ENCODE measurements around the gene DDR1. TPM values are rescaled to one million over a fixed set of nuclear protein-coding genes. Genes with fewer than 3 reads are reported as not detected.

Gene DDR1
- total RNA-seq, 1 experiment from 2014 or later: 230 TPM

DNA sequence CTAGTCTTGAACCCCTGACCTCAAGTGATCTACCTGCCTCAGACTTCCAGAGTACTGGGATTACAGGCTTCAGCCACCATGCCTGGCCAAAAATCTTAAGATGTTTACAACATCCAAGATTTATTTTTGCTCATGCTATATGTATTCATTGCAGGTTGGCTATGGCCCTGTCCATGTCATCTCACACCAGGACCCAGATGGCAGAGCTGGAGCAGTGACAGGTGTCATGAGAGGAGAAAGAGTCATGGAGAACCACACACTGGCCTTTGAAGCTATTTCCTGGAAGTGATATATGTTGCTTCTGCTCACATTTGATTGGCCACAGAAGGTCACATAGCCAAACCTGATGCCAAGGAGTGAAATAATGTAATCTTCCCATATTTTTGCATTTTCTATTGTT, 13.8 kb upstream of the DDR1 start (continued):
- TF ChIP-seq ATF2 (CRISPR knock-in tag; IDR thresholded peaks at IDR 0.05; ENCODE audit: borderline replicate concordance, low read depth): no peak
- TF ChIP-seq, protein P1, sequence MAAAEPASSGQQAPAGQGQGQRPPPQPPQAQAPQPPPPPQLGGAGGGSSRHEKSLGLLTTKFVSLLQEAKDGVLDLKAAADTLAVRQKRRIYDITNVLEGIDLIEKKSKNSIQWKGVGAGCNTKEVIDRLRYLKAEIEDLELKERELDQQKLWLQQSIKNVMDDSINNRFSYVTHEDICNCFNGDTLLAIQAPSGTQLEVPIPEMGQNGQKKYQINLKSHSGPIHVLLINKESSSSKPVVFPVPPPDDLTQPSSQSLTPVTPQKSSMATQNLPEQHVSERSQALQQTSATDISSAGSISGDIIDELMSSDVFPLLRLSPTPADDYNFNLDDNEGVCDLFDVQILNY (CRISPR knock-in tag; IDR thresholded peaks at IDR 0.05): no peak
- no peak for TF ChIP-seq SOX15 (CRISPR knock-in tag; IDR thresholded peaks at IDR 0.05)
- TF ChIP-seq, protein P2, sequence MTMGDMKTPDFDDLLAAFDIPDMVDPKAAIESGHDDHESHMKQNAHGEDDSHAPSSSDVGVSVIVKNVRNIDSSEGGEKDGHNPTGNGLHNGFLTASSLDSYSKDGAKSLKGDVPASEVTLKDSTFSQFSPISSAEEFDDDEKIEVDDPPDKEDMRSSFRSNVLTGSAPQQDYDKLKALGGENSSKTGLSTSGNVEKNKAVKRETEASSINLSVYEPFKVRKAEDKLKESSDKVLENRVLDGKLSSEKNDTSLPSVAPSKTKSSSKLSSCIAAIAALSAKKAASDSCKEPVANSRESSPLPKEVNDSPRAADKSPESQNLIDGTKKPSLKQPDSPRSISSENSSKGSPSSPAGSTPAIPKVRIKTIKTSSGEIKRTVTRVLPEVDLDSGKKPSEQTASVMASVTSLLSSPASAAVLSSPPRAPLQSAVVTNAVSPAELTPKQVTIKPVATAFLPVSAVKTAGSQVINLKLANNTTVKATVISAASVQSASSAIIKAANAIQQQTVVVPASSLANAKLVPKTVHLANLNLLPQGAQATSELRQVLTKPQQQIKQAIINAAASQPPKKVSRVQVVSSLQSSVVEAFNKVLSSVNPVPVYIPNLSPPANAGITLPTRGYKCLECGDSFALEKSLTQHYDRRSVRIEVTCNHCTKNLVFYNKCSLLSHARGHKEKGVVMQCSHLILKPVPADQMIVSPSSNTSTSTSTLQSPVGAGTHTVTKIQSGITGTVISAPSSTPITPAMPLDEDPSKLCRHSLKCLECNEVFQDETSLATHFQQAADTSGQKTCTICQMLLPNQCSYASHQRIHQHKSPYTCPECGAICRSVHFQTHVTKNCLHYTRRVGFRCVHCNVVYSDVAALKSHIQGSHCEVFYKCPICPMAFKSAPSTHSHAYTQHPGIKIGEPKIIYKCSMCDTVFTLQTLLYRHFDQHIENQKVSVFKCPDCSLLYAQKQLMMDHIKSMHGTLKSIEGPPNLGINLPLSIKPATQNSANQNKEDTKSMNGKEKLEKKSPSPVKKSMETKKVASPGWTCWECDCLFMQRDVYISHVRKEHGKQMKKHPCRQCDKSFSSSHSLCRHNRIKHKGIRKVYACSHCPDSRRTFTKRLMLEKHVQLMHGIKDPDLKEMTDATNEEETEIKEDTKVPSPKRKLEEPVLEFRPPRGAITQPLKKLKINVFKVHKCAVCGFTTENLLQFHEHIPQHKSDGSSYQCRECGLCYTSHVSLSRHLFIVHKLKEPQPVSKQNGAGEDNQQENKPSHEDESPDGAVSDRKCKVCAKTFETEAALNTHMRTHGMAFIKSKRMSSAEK (CRISPR knock-in tag; IDR thresholded peaks at IDR 0.05; ENCODE audit: borderline replicate concordance): no peak
- TF ChIP-seq, protein P3, sequence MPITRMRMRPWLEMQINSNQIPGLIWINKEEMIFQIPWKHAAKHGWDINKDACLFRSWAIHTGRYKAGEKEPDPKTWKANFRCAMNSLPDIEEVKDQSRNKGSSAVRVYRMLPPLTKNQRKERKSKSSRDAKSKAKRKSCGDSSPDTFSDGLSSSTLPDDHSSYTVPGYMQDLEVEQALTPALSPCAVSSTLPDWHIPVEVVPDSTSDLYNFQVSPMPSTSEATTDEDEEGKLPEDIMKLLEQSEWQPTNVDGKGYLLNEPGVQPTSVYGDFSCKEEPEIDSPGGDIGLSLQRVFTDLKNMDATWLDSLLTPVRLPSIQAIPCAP (CRISPR knock-in tag; IDR thresholded peaks at IDR 0.05): no peak
- no peak for TF ChIP-seq ETV6 (CRISPR knock-in tag; IDR thresholded peaks at IDR 0.05)
- no peak for TF ChIP-seq ESRRA (CRISPR knock-in tag; IDR thresholded peaks at IDR 0.05; ENCODE audit: borderline replicate concordance)
- TF ChIP-seq, protein P4, sequence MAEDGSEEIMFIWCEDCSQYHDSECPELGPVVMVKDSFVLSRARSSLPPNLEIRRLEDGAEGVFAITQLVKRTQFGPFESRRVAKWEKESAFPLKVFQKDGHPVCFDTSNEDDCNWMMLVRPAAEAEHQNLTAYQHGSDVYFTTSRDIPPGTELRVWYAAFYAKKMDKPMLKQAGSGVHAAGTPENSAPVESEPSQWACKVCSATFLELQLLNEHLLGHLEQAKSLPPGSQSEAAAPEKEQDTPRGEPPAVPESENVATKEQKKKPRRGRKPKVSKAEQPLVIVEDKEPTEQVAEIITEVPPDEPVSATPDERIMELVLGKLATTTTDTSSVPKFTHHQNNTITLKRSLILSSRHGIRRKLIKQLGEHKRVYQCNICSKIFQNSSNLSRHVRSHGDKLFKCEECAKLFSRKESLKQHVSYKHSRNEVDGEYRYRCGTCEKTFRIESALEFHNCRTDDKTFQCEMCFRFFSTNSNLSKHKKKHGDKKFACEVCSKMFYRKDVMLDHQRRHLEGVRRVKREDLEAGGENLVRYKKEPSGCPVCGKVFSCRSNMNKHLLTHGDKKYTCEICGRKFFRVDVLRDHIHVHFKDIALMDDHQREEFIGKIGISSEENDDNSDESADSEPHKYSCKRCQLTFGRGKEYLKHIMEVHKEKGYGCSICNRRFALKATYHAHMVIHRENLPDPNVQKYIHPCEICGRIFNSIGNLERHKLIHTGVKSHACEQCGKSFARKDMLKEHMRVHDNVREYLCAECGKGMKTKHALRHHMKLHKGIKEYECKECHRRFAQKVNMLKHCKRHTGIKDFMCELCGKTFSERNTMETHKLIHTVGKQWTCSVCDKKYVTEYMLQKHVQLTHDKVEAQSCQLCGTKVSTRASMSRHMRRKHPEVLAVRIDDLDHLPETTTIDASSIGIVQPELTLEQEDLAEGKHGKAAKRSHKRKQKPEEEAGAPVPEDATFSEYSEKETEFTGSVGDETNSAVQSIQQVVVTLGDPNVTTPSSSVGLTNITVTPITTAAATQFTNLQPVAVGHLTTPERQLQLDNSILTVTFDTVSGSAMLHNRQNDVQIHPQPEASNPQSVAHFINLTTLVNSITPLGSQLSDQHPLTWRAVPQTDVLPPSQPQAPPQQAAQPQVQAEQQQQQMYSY (CRISPR knock-in tag; IDR thresholded peaks at IDR 0.05): no peak
- no peak for TF ChIP-seq CREM (CRISPR knock-in tag; IDR thresholded peaks at IDR 0.05)

DNA sequence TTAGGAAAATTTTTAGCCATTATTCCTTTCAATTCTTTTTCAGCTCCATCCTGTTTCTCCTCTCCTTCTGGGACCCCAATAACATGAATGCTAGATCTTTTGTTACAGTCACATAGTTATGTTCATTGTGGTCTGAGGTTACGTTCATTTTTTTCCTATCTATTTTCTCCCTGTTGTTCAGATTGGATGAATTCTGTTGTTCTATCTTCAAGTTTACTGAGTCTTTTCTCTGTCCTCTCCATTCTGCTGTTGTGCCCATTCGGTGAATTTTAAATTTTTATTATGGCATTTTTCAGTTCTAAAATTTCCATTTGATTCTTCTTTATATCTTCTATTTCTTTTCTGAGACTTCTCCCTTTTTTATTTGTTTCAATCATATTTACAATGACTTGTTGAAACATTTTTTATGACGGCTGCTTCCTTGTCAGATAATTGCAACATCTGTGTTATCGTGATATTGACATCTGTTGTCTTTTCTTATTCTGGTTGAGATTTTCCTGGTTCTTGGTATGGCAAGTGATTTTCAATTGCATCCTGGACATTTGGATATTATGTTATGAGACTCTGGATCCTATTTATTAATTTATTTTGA, 12.6 kb upstream of the DDR1 start:
- H3K36me3 Mint-ChIP-seq: peaks cover 62% of the 10 kb centered on the region
- H3K4me3 Mint-ChIP-seq: no peak overlapping the region
- H3K9me3 Mint-ChIP-seq: peaks cover 67% of the 10 kb centered on the region
- no peak overlapping the region for H3K27ac Mint-ChIP-seq
- POLR2A ChIA-PET: no interaction called here
- CTCF ChIA-PET: interaction anchor here (1.5 kb wide), 1 partner anchor 43 kb away, joined by 3 read pairs; no protein-coding TSS in a partner anchor
- peaks cover 15% of the 10 kb centered on the region for H3K4me1 Mint-ChIP-seq
- DNase-seq (ENCODE audit: low spot score) (no peak), ATAC-seq (no peak)
- H3K27me3 Mint-ChIP-seq (ENCODE audit: low read depth): peaks cover 23% of the 10 kb centered on the region
- no peak for TF ChIP-seq ZNF219 (CRISPR knock-in tag; IDR thresholded peaks at IDR 0.05; ENCODE audit: borderline replicate concordance)
- no peak for TF ChIP-seq KAT7 (CRISPR knock-in tag; IDR thresholded peaks at IDR 0.05; ENCODE audit: borderline replicate concordance)
- TF ChIP-seq JAZF1 (CRISPR knock-in tag; IDR thresholded peaks at IDR 0.05): no peak
- TF ChIP-seq ZNF317 (CRISPR knock-in tag; IDR thresholded peaks at IDR 0.05; ENCODE audit: borderline replicate concordance, low read depth): no peak
- no peak for TF ChIP-seq NFE2L1 (CRISPR knock-in tag; IDR thresholded peaks at IDR 0.05)
- no peak for TF ChIP-seq ZNF512 (CRISPR knock-in tag; IDR thresholded peaks at IDR 0.05; ENCODE audit: borderline replicate concordance)
- TF ChIP-seq MLX (CRISPR knock-in tag; IDR thresholded peaks at IDR 0.05): no peak
- TF ChIP-seq, protein P5, sequence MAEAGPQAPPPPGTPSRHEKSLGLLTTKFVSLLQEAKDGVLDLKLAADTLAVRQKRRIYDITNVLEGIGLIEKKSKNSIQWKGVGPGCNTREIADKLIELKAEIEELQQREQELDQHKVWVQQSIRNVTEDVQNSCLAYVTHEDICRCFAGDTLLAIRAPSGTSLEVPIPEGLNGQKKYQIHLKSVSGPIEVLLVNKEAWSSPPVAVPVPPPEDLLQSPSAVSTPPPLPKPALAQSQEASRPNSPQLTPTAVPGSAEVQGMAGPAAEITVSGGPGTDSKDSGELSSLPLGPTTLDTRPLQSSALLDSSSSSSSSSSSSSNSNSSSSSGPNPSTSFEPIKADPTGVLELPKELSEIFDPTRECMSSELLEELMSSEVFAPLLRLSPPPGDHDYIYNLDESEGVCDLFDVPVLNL (CRISPR knock-in tag; IDR thresholded peaks at IDR 0.05; ENCODE audit: borderline replicate concordance, low read depth): no peak
- no peak for TF ChIP-seq ETV6 (CRISPR knock-in tag; IDR thresholded peaks at IDR 0.05)
- TF ChIP-seq FOXP1 (CRISPR knock-in tag; IDR thresholded peaks at IDR 0.05; ENCODE audit: borderline replicate concordance): no peak
- TF ChIP-seq NR1H2 (CRISPR knock-in tag; IDR thresholded peaks at IDR 0.05): no peak
